OCI-LY7 (cell line): ENCODE results near the gene SNX10.

ENCODE experiments used
- EZH2phosphoT487 ChIP-seq: fragments of 200-600 bp; sonication (generic); IDR thresholded peaks from 2 replicates; pipeline ENCODE4 v1.6.1; 2018; ENCODE audit warnings: low read depth, borderline replicate concordance, mild to moderate bottlenecking, mixed run types, antibody characterized with exemption, low read length, moderate library complexity, mixed read lengths
- TF ChIP-seq, protein P1 (sequence below): fragments of 200-600 bp; sonication (generic); conservative IDR thresholded peaks from 2 replicates; pipeline ENCODE4 v1.5.1; 2014; ENCODE audit warnings: mild to moderate bottlenecking, antibody characterized with exemption, low read length, moderate library complexity, mixed read lengths

DNA sequence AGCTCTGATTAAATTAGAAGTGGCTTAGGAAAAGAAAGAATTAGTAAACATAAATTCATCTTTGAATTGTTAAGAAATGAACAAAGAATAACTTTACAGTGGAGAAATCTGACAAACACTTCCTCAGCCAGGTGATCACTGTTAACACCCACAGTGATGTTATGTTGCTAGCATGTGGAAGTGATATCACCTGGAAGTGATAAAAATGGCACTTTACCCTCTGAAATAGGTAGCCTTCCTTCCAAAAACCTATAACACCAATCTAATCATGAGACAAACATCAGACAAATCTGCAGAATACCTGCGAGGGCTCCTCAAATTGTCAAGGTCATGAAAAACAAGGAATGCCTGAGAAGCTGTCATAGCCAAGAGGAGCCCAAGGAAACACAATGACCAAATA lies 59.5 kb downstream of the SNX10 start:
- TF ChIP-seq, protein P1, sequence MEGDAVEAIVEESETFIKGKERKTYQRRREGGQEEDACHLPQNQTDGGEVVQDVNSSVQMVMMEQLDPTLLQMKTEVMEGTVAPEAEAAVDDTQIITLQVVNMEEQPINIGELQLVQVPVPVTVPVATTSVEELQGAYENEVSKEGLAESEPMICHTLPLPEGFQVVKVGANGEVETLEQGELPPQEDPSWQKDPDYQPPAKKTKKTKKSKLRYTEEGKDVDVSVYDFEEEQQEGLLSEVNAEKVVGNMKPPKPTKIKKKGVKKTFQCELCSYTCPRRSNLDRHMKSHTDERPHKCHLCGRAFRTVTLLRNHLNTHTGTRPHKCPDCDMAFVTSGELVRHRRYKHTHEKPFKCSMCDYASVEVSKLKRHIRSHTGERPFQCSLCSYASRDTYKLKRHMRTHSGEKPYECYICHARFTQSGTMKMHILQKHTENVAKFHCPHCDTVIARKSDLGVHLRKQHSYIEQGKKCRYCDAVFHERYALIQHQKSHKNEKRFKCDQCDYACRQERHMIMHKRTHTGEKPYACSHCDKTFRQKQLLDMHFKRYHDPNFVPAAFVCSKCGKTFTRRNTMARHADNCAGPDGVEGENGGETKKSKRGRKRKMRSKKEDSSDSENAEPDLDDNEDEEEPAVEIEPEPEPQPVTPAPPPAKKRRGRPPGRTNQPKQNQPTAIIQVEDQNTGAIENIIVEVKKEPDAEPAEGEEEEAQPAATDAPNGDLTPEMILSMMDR: no peak
- no peak for TF ChIP-seq EZH2phosphoT487
